GM21529 (cell line): ENCODE measurements around the gene PIANP.
"Not testable (repeated sequence)": the region's sequence is repeated elsewhere in the genome, so short reads cannot be mapped to it uniquely, and the experiment has no call there.

Source experiments
- ATAC-seq: cut with Tn5 transposase; IDR thresholded peaks from one replicate; pipeline ENCODE4 v1.9.1; 2021; ENCODE audit not compliant: unreplicated experiment

PIANP gene

DNA sequence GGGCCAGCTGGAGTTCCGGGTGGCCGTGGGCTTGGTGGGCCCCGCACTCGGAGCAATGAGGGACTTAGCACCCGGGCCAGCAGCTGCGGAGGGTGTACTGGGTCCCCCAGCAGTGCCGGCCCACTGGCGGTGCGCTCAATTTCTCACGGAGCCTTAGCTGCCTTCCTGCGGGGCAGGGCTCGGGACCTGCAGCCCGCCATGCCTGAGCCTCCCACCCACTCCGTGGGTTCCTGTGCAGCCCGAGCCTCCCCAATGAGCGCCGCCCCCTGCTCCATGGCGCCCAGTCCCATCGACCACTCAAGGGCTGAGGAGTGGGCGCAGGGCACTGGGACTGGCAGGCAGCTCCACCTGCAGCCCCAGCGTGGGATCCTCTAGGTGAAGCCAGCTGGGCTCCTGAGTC, 7.7 kb upstream of the PIANP start:
- not testable (repeated sequence) for ATAC-seq

- no peak for ATAC-seq
Measured at GRCh38 chr12:6703631-6704030, 3.0 kb upstream of the PIANP start.

GRCh38 chr12:6701078-6701768, 608 bp upstream of the PIANP start:
- ATAC-seq, result no peak

DNA sequence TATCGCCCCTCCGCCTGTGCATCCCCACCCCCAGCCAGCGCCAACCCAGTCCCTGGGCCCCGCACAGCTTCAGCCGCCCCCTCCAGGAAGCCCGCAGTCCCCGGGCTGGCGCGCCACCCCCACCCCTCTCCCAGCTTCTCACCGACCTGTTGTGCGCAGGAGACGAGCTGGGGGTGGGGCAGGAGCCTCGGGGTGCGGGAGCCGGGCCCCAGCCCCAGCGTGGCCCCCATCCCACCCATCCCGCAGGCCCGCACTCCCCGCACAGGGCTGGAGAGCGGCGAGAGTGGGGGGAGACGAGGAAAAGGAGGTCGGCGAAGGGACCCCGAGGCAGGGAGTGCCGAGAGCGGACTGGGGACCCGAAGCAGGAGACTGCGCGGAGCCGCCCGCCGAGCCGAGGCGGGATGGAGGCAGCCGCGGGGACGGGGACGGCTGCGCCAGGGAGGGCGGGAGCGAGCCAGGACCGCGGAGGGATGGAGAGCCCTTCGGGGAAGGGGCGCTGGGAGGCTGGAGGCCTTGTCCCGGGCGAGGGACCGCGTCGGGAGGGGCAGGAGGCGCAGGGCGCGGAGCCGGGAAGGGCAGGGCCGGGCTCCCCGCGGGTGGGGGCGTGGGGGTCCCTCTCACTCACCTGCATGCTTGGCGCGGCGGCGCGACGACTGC, 498 bp downstream of the PIANP start:
- ATAC-seq, result no peak

- no peak for ATAC-seq
Measured at GRCh38 chr12:6699259-6699988, 1.2 kb downstream of the PIANP start.

- ATAC-seq, result no peak
Measured at GRCh38 chr12:6698352-6699046, 2.1 kb downstream of the PIANP start.

GRCh38 chr12:6697584-6698351, 2.8 kb downstream of the PIANP start:
- ATAC-seq, result no peak

- no peak for ATAC-seq
Measured at GRCh38 chr12:6696690-6697583, 3.7 kb downstream of the PIANP start.

DNA sequence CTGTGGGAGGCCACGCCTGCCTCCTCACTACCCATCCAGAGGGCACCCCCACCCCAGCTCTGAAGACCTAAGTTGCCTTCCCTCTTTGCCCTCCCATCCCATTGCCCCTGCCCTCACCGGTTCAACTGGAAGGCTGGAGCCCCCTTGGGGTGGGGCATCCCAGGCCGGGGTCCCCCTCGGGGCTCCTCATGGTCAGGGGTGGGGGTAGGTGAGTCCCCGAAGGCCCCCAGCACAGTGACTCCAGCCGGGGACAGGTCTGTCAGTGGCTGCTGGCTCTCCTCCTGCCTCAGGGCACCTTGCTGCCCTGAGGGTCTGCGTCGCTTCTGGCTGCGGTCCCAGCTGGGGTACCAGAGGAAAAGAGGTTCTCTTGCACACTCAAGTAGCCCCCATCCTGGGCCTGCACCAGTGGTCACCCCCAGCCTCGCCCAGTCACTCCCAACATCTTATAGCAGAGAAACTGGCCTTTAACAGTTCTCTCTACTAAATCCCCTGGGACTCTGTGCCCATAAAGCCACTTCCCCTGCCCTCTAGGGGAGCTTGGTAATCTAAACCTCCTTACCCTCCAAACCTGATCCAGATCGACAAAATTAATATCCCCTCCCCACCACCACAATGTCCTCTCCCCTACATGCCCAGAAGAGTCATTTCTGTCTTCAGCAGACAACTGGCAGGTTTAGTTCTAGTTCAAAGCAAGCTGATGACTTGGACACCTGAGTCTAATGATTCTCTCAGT, 5.1 kb downstream of the PIANP start:
- ATAC-seq, result no peak

DNA sequence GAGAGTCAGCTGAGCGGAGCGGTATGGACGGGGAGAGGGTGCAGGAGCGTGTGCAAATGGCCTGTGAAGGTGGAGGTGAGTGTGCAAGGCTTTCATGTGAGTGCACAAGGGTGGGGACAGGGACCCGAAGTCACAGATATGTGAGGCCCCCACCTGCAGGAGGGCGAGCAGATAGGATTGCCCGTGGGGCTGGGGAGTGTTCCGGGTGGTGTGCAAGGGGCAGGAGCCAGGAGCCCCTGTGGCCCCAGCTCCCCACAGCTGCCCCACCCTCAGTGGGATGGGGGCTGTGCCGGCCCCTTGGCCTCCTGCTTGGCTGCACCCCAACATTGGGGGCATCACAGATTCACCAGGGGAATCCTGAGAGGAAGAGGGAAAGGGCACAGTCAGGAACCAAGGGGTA, 5.9 kb downstream of the PIANP start:
- ATAC-seq, result no peak

DNA sequence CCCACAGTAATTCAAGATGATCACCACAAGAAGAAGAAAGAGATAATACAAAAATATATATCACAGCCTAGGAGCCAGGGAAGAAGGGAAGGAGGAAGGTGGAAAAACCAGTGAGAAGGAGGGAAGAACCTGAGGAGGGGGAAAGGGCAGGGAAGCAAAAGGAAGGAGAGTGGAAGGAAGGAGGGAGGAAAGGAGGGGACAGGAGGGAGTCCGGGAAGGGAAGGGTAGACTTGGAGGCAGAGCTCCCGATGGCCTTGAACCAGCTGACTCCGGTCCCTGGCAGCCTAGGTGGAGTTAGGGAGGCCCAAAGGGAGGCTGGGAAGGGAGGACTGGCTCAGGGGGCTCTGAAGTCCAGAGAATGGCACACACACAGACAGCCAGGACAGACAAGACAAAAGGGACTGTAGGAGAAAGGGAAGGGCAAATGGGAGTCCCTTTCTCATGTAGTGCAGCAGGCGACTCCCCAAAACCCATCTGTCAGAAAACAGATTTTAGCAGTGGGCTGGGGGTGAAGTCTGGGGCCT, 6.7 kb downstream of the PIANP start:
- no peak for ATAC-seq

DNA sequence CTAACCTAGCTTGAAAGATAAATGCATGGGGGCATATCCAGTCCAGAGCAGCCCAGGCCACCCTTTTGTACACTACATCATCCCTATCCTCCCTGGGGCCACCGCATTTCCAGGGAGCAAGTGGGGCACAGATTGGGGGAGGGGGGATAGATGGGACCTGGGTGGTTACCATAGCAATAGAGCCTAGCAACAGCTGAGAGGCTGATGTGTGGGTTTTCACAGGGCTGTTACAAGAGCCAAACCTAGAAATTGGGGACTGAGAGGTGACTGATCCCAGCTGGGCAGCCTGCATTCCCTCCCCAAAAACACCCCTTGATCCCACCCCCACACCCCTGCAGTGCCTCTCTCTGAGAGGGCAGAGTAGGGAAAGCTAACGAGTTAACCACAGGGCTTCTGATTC, 7.7 kb downstream of the PIANP start:
- ATAC-seq, result no peak

DNA sequence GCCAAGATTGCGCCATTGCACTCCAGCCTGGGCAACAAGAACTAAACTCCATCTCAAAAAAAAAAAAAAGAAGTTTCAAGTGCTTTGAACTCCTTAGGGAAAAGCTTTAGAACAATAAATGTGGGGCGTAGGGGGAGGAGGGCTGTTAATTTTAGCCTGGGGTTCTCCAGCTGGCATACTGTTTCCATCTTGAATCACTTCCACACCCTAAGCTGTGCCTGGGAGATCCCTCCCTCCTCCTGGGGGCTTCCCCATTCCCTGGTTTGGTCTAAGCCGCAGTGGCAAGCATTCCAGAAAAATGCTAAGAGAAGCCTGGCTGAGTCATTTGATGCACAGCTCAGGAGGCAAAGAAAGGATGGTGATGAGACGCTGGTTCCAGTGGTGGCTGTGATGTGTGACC, 9.1 kb downstream of the PIANP start:
- no peak for ATAC-seq

DNA sequence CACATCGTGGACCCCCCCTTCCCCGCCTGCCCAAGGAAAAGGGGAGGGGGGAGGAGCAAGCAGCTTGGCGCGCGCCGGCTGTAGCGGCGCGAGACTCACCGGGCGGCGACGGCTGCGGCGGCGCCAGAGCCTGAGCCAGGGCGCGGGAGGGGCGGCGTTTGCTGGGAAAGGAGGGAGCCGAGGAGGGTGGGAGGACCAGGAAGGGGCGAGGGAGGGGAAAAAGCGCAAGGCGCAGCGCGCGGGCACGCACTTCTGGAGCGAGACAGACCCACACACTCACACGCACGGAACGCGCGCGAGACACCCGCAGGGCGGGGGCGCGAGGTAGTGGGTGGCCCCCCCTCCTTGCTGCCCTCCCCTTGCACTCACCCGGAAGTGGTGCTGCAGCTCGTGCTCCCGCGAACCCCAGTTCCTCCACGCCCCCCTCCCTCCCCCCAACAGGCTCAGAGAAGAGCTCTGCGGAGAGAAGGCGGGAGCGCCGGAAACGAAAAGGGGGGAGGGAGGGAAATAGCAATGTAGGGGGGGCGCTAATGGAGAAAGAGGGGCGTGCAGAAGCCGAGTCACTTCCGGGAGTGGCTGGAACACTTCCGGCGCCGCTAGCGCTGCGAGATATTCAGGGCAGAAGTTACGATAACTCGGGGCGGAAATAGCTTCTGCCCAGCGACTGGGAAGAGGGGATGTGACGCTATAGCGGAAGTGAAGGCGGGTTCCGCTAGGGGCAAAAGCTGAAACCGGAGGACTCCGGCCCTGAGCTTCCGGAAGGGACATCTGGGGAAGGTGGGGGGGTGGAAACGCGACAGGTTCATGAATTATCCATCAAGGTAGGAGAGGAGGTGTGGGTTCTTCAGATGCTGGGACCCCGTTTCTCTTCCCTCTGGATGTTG, 11.4 kb downstream of the PIANP start, which contains the start of gene ZNF384:
TSS of gene ZNF384 (minus strand) at position 377 of the 884 bp plus-strand sequence. CDS start 9,855 bp downstream, outside the sequence.
- peak; percentile 86 for ATAC-seq

GRCh38 chr12:6688543-6688998, 12.0 kb downstream of the PIANP start:
- ATAC-seq, result no peak

- ATAC-seq, result no peak
Measured at GRCh38 chr12:6685814-6686213, 14.8 kb downstream of the PIANP start.

- ATAC-seq, result no peak
Measured at GRCh38 chr12:6684609-6685008, 16.0 kb downstream of the PIANP start.

- no peak for ATAC-seq
Measured at GRCh38 chr12:6676962-6677361, 23.7 kb downstream of the PIANP start.
